ENCODE measurements around the gene ZNF385A.

The ZNF385A gene

GRCh38 chr12:54415221-54415929, 30.8 kb upstream of the ZNF385A start:
- DNase-seq (ENCODE audit: low spot score) = peak; percentile 38

DNA sequence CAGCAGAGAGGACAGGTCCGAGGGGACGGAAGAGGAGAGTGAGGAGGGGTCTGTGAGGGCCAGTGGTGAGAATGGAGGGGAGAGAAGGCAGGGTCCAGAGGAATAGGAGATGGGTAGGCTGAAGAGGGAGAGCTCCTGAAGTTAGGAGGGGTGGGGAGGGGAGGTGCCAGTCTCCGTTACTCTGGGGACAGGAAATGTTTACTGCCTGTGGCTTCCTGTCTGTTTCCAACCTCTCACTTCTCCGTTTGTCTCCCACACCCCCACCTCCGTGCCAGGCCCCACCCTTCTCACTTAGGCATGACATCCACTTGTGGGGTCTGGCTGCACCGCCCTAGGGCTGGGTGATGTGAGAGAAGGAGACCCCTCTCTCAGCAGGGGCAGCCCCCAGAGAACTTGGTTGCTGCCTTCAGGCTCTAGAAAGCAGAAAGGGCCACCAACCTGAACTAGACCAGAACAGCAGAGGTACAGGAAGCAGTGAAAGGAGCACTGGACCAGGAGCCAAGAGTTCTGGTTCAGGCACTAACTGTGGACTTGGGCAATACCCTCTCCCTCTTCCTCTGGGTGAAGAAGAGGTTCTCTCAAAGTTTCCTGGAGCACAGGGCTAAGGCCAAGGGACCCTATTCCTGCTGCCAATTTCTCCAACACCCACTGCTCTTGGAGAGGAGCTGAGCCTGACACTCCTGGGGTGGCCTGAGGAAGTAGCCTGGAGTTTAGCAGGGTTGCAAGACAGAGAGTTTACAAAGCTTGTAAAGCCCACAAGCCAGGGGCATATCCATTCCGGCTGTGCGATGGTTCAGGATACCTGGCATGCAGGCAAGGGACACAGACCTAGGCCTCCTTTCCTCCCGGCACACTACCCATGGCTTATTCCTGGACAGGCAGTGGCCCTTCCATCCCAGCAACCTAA, 29.0 kb upstream of the ZNF385A start:
- DNase-seq (ENCODE audit: low spot score) = no peak

GRCh38 chr12:54412786-54413185, 28.3 kb upstream of the ZNF385A start:
- no peak for DNase-seq (ENCODE audit: low spot score)

GRCh38 chr12:54412348-54412747, 27.8 kb upstream of the ZNF385A start:
- DNase-seq (ENCODE audit: low spot score) = no peak

DNA sequence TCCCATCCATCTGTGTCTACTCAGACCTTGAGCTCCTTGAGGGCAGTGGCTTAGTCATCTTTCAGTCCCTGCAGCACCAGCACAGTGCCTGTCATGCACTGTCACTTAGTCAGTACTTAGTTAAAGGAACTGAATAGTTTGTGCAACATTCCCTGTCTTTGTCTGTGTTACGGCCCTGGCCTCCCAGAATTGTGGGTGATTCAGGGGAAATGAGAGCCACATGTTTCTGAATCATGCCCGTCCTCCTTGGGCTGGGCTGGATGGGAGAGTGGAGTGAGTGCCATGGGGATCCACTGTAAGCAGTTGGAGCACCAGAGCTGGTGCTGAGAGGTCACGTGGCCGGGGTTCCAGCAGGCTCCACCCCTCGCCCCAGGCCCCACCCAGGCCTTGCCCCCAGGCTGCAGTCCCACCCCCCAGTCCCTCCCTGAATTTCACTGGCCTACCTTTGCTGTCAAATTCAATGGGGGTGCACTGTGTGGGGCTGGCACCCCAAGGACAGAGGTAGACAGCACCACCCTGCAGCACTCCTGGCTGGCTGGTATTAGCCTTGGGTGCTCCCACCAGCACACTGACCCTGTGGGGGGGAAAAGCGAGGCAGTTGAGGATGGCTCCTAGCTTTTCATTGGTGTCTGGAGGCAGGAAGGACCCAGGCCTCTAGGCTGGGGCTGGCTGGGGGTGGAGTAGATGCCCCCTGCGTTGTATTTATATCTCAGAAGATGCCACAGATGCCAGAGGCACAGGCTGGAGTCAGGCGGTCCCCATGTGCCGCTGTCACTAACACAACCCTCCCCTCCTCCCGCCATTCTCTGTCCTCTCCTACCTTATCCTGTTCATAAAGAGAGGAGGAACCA, 27.1 kb upstream of the ZNF385A start:
- no peak for DNase-seq (ENCODE audit: low spot score)

- DNase-seq (ENCODE audit: low spot score) = no peak
Observed at GRCh38 chr12:54409267-54409666, 24.7 kb upstream of the ZNF385A start.

DNA sequence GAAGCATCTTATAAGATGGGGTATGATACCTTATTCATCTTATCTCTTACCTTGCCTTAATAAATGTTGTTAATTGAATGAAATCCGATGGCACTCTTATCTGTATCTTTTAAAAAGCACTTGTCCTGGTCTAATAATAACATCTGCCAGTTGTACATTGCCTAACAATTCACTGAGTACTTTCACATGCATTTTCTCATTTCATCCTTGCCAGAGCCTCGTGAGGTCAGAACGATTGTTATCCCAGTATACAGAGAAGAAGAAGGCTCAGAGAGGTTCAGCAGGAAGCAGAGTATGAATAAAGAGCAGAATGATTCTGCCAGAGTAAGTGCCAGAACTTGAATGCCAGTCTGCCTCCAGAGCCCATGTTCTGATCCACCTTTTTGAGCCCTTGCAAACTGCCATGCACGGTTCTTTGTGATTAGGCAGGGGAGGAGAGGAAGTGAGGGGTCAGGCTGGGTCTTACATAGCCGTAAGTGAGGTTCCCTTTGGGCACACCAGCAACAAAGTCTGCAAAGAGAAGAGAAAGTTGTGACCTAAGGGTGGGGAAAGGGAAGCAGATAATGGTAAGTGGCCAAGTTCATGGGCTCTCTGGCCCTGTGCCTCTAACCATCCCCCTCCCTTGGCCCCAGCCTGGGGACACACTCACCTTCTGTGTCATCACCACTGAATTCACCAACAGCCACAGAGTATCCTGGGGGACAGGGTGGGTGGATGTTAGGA, 22.8 kb upstream of the ZNF385A start:
- no peak for DNase-seq (ENCODE audit: low spot score)

GRCh38 chr12:54405573-54405972, 21.0 kb upstream of the ZNF385A start:
- DNase-seq (ENCODE audit: low spot score) = no peak

DNA sequence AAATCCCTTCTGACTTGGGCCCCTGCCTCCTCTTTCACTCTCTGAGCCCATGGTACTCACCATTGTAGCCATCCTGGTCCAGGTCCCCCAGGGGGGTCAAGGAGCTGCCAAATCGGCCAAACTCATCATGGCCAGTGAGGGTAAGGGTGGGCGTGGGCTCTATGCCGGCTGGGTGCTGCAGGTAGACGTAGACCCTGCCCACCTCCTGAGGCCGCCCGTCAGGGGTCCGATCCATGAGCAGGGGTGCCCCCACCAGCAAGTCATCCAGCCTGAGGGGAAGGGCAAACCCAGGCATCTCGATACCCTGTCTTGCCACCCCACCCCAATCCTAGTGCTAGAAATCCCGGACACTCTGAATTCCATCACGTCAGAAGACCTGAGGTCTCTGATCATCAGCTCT, 20.6 kb upstream of the ZNF385A start:
- DNase-seq (ENCODE audit: low spot score) = no peak

- peak; percentile 70 for DNase-seq (ENCODE audit: low spot score)
Observed at GRCh38 chr12:54404061-54405004, 19.8 kb upstream of the ZNF385A start.

DNA sequence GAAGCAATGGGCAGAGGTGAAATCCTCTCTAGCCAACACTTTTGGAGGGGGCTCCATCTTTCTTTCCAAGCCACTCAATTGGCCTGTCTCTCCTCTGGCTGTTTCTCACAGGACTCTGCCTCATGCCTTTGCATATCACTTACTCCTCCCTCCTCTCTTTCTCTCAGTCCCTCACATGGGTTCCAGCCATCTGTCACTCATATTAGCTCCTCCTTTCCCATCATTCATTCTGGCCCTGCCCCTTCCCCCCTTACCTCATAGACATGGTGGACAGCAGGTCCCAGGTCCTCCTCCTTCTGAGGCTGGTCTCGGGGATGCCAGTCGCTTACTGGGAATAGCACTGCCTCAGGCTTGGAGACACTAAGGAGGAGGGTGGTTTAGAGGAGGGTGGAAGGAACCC, 16.6 kb upstream of the ZNF385A start:
- DNase-seq (ENCODE audit: low spot score) = no peak

GRCh38 chr12:54398995-54399793, 14.7 kb upstream of the ZNF385A start:
- DNase-seq (ENCODE audit: low spot score) = peak; percentile 95

DNA sequence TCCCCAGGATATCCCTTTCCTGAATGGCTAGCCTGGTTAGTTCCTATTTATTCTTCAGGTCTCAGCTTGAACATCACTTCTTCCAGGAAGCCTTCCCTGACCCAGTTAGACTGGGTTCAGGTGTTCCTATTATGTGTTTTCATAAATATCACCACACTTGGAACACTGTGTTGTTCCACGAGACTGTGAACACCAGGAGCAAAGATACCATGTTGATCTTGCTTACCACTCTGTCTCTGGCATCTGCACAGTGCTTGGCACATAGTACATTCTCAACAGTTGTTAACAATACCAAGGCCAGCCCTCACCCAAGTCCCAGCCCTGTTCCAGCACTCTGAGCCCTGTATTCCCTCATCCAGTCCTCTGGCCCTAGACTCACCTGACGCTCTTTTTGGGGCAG, 13.7 kb upstream of the ZNF385A start:
- no peak for DNase-seq (ENCODE audit: low spot score)

- no peak for DNase-seq (ENCODE audit: low spot score)
Observed at GRCh38 chr12:54397157-54397556, 12.6 kb upstream of the ZNF385A start.

DNA sequence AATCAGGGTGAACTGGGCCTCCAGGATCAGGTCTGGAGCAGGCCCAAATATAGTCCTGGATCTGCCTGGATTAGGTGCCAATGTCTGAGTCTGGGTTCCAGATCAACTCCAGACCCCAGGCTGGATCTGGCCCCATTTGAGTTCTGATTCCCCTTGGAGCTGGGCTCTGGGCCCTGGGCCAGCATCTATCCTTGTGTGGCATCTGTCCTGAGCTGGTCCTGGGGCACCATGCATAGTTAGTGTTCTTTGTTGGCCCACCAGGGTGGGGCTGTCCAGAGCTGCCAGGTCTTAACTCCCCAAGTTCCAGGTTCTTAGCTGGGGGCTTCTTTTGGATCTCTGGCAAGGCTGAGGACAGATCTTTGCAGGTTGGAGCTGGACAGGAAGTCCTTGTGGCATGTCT, 11.0 kb upstream of the ZNF385A start:
- DNase-seq (ENCODE audit: low spot score) = no peak

DNA sequence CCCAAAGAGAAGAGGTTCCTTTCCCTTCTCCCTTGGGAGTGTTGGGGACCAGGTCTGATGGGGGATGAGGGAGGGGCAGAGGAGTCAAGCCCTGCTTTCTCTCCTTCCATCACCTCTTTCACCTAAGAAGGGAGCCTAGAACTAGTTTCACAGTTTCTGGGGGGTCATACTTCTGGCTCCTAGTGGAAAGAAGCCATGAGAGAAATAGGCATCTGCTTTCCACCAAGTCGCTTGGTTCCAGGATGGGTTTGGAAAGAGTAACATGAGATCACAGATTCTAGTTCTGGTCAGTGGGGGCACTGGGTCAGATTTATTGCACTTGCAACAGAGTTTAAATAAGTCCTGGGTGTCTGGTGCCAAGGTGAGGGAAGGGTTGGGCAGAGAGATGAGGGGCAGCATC, 10.5 kb upstream of the ZNF385A start:
- no peak for DNase-seq (ENCODE audit: low spot score)

DNA sequence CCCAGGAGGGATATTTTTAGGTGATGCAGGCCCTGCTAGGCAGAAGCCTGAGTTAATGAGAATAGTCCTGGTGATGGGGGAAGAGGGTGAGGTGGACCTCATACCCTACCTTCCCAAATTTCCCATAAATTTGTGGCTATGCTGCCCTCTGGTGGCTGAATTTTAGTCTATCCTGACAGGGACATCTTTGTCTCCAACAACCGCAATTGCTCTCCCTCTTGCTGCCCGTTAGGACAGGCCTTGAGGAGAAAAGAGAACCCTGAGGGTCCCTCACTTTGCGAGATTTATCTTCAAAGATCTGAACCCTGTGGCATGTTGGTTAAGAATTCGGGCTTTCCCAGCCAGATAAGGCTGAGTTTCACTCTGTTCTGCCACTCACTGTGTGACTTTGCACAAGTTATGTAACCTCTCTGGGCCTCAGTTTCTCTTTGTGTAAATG, 9.8 kb upstream of the ZNF385A start:
- DNase-seq (ENCODE audit: low spot score) = peak; percentile 61

GRCh38 chr12:54393743-54394142, 9.2 kb upstream of the ZNF385A start:
- DNase-seq (ENCODE audit: low spot score) = no peak

- no peak for DNase-seq (ENCODE audit: low spot score)
Observed at GRCh38 chr12:54393207-54393609, 8.7 kb upstream of the ZNF385A start.

Data from HuH-7.5 (cell line).